Osteoblast (primary cell): Measurements from ENCODE around the gene PLK5. TPM values are rescaled to one million over a fixed set of nuclear protein-coding genes. Genes with fewer than 3 reads are reported as not detected.

Experiments
- DNase-seq: peaks from one replicate; pipeline ENCODE4 v3.0.0; 2011; ENCODE audit warnings: low spot score, mixed read lengths; ENCODE audit not compliant: insufficient read length; ENCODE audit errors: missing footprints
- H2AFZ ChIP-seq: 2 replicates; pipeline ENCODE4 v1.6.0; 2011; ENCODE audit warnings: mild to moderate bottlenecking, low read length
- H3K27ac ChIP-seq: 2 replicates; pipeline ENCODE4 v1.5.1; 2011; ENCODE audit warnings: mild to moderate bottlenecking, low read depth, low read length, moderate library complexity
- H3K27me3 ChIP-seq: 2 replicates; pipeline ENCODE4 v1.6.0; 2012; ENCODE audit warnings: mild to moderate bottlenecking, control low read depth, inconsistent platforms, low read length, moderate library complexity; ENCODE audit not compliant: insufficient read depth
- H3K36me3 ChIP-seq: 2 replicates; pipeline ENCODE4 v1.5.1; 2011; ENCODE audit warnings: mild to moderate bottlenecking, low read length, control low read depth, moderate library complexity; ENCODE audit not compliant: insufficient read depth
- H3K4me1 ChIP-seq: 2 replicates; pipeline ENCODE4 v1.5.1; 2011; ENCODE audit warnings: mild to moderate bottlenecking, low read length, control low read depth, moderate library complexity; ENCODE audit not compliant: insufficient read depth
- H3K4me2 ChIP-seq: 2 replicates; pipeline ENCODE4 v1.6.0; 2011; ENCODE audit warnings: mild to moderate bottlenecking, low read length; ENCODE audit not compliant: insufficient read depth
- H3K4me3 ChIP-seq: fragments of 200-600 bp; sonication (generic); 3 replicates; pipeline ENCODE4 v1.5.1; 2012; ENCODE audit warnings: mild to moderate bottlenecking, low read length, inconsistent platforms; ENCODE audit not compliant: insufficient read depth
- H3K79me2 ChIP-seq: 2 replicates; pipeline ENCODE4 v1.6.0; 2012; ENCODE audit warnings: mild to moderate bottlenecking, low read length, control low read depth, inconsistent platforms; ENCODE audit not compliant: insufficient read depth
- H3K9me3 ChIP-seq: 2 replicates; pipeline ENCODE4 v1.5.1; 2011; ENCODE audit warnings: low read depth, low read length, control low read depth
- H4K20me1 ChIP-seq: 2 replicates; pipeline ENCODE4 v1.6.0; 2012; ENCODE audit warnings: mild to moderate bottlenecking, low read length, control low read depth; ENCODE audit not compliant: insufficient read depth
- CTCF ChIP-seq: IDR thresholded peaks from 2 replicates; pipeline ENCODE4 v1.5.1; 2011; ENCODE audit warnings: mild to moderate bottlenecking, low read depth, low read length, moderate library complexity; ENCODE audit errors: extremely low read depth
- total RNA-seq: library from RNA; depleted of rRNA; stranded (reverse); fragments of >200 nt; gene quantifications from 2 replicates; pipeline ENCODE4 v1.2.3, GENCODE V29; 2012

The PLK5 gene
- total RNA-seq, 1 donor = under 0.01 TPM

GRCh38 chr19:1512671-1513498, 11.0 kb upstream of the PLK5 start, which contains the start of gene ADAMTSL5:
Gene ADAMTSL5, minus strand, starts transcription at chr19:1513019. Its CDS starts 2,076 bp downstream, at chr19:1510943.
- no peaks in the 10 kb centered on the region for H3K4me1 ChIP-seq
- H3K27me3 ChIP-seq = peaks cover 26% of the 10 kb centered on the region
- H3K36me3 ChIP-seq = no peaks in the 10 kb centered on the region
- H3K9me3 ChIP-seq = peaks cover 4% of the 10 kb centered on the region
- DNase-seq = peak; percentile 94
- H3K4me2 ChIP-seq = peak within 1 kb of the TSS; percentile 39
- no peak within 1 kb of the TSS for H2AFZ ChIP-seq
- H4K20me1 ChIP-seq = no peaks in the 10 kb centered on the region
- no peak within 1 kb of the TSS for H3K27ac ChIP-seq
- H3K79me2 ChIP-seq = no peaks in the 10 kb centered on the region
- peak within 1 kb of the TSS; percentile 53 for H3K4me3 ChIP-seq
- TF ChIP-seq CTCF = no peak

- peak overlapping the region; percentile 53 for H3K4me3 ChIP-seq
- peaks cover 26% of the 10 kb centered on the region for H3K27me3 ChIP-seq
- H3K4me1 ChIP-seq = no peaks in the 10 kb centered on the region
- H3K4me2 ChIP-seq = peak overlapping the region; percentile 39
- H3K79me2 ChIP-seq = no peaks in the 10 kb centered on the region
- TF ChIP-seq CTCF = peak; percentile 56
- H3K9me3 ChIP-seq = peaks cover under 1% of the 10 kb centered on the region
- H3K27ac ChIP-seq = no peak overlapping the region
- peak; percentile 96 for DNase-seq
- H2AFZ ChIP-seq = no peak overlapping the region
- no peaks in the 10 kb centered on the region for H3K36me3 ChIP-seq
- no peaks in the 10 kb centered on the region for H4K20me1 ChIP-seq
Measured at GRCh38 chr19:1513499-1514294, 10.2 kb upstream of the PLK5 start.

- TF ChIP-seq CTCF = no peak
- H2AFZ ChIP-seq = no peak overlapping the region
- no peaks in the 10 kb centered on the region for H4K20me1 ChIP-seq
- H3K27ac ChIP-seq = no peak overlapping the region
- no peaks in the 10 kb centered on the region for H3K4me1 ChIP-seq
- no peaks in the 10 kb centered on the region for H3K36me3 ChIP-seq
- no peak overlapping the region for H3K4me2 ChIP-seq
- no peak overlapping the region for H3K4me3 ChIP-seq
- DNase-seq = no peak
- no peaks in the 10 kb centered on the region for H3K9me3 ChIP-seq
- no peaks in the 10 kb centered on the region for H3K79me2 ChIP-seq
- H3K27me3 ChIP-seq = peaks cover 26% of the 10 kb centered on the region
Measured at GRCh38 chr19:1514295-1514661, 9.6 kb upstream of the PLK5 start.
